H1 (cell line): ENCODE measurements around the gene RBCK1. TPM values are rescaled to one million over a fixed set of nuclear protein-coding genes. Genes with fewer than 3 reads are reported as not detected.

Experiments used
- CTCF ChIA-PET: fragments of 300-600 bp; sonication (Branson Sonifier 250); formaldehyde crosslinking; loops from one replicate; lab custom pipeline; 2021; ENCODE audit not compliant: partially characterized antibody; lab: Charles Lee
- POLR2A ChIA-PET: fragments of 300-600 bp; sonication (Branson Sonifier 250); formaldehyde crosslinking; loops from one replicate; lab custom pipeline; 2021; ENCODE audit warnings: inconsistent platforms; ENCODE audit not compliant: partially characterized antibody; lab: Charles Lee
- DNase-seq, 2 experiments: peaks; one replicate each; pipeline versions ENCODE4 v3.0.0 to v3.0.0-alpha.2; 2010 to 2022; ENCODE audit warnings: low spot score in 2 of 2, low read depth in 1 of 2, mixed read lengths in 1 of 2
- FAIRE-seq: peaks from 2 replicates; lab custom pipeline; 2011; peaks lifted over from hg19 to GRCh38; lab: Jason Lieb, UNC
- H2AFZ ChIP-seq: 2 replicates; pipeline ENCODE4 v1.8.1; 2012; ENCODE audit warnings: low read length, inconsistent platforms
- H2AK5ac ChIP-seq: 2 replicates; pipeline ENCODE4 v1.6.1; 2013; ENCODE audit warnings: low read depth, low read length
- H2BK120ac ChIP-seq: replicated peaks from 2 replicates; pipeline ENCODE3; 2013; ENCODE audit warnings: low read depth, low read length, inconsistent platforms
- H2BK12ac ChIP-seq: 2 replicates; pipeline ENCODE4 v1.6.1; 2013; ENCODE audit warnings: low read depth, low read length
- H2BK15ac ChIP-seq: 2 replicates; pipeline ENCODE4 v1.6.1; 2013; ENCODE audit warnings: low read length
- H2BK20ac ChIP-seq: 2 replicates; pipeline ENCODE4 v1.6.1; 2013; ENCODE audit warnings: low read length
- H2BK5ac ChIP-seq: 2 replicates; pipeline ENCODE4 v1.6.1; 2013; ENCODE audit warnings: low read depth, low read length
- H3K14ac ChIP-seq: 2 replicates; pipeline ENCODE4 v1.6.1; 2013; ENCODE audit warnings: inconsistent platforms; ENCODE audit not compliant: insufficient read length
- H3K18ac ChIP-seq: 2 replicates; pipeline ENCODE4 v1.6.1; 2013; ENCODE audit warnings: low read length; ENCODE audit errors: extremely low read depth
- H3K23ac ChIP-seq: 2 replicates; pipeline ENCODE4 v1.6.1; 2013; ENCODE audit warnings: inconsistent platforms; ENCODE audit not compliant: insufficient read length
- H3K23me2 ChIP-seq: 2 replicates; pipeline ENCODE4 v1.6.1; 2013; ENCODE audit warnings: low read depth, low read length
- H3K27ac ChIP-seq: 2 replicates; pipeline ENCODE4 v1.6.1; 2011; ENCODE audit warnings: low read depth, low read length, inconsistent platforms
- H3K27me3 ChIP-seq, 4 experiments: replicated peaks in 1 of 4; 1 replicate in 1 of 4; 2 replicates in 3 of 4; pipeline versions ENCODE4 v1.6.1 to v1.8.1; 2011 to 2013; ENCODE audit warnings: low read length in 3 of 4, mild to moderate bottlenecking in 3 of 4, inconsistent platforms in 2 of 4, mixed read lengths in 2 of 4, moderate library complexity in 1 of 4; ENCODE audit not compliant: control insufficient read depth in 3 of 4, insufficient read depth in 3 of 4; ENCODE audit errors: extremely low read depth in 1 of 4
- H3K36me3 ChIP-seq, 4 experiments: 2 replicates each; pipeline versions ENCODE4 v1.6.1 to v1.8.1; 2011 to 2013; ENCODE audit warnings: mild to moderate bottlenecking in 4 of 4, low read length in 3 of 4, moderate library complexity in 2 of 4, control low read depth in 1 of 4, inconsistent platforms in 1 of 4; ENCODE audit not compliant: insufficient read depth in 4 of 4, control insufficient read depth in 2 of 4
- H3K4ac ChIP-seq: replicated peaks from 2 replicates; pipeline ENCODE3; 2013; ENCODE audit warnings: low read length, low read depth, mixed read lengths, inconsistent platforms; ENCODE audit not compliant: insufficient read length
- H3K4me1 ChIP-seq, 4 experiments: replicated peaks in 1 of 4; 1 replicate in 1 of 4; 2 replicates in 3 of 4; pipeline versions ENCODE4 v1.6.1 to v1.8.1; 2011 to 2013; ENCODE audit warnings: low read length in 3 of 4, inconsistent platforms in 2 of 4, mixed read lengths in 1 of 4; ENCODE audit not compliant: insufficient read depth in 4 of 4, control insufficient read depth in 3 of 4
- H3K4me2 ChIP-seq, 2 experiments: 2 replicates each; pipeline versions ENCODE4 v1.6.1 to v1.8.1; 2011 to 2013; ENCODE audit warnings: low read depth in 2 of 2, low read length in 2 of 2, control low read depth in 1 of 2, inconsistent platforms in 1 of 2, mild to moderate bottlenecking in 1 of 2; ENCODE audit not compliant: insufficient read depth in 1 of 2
- H3K4me3 ChIP-seq, 4 experiments: fragments of 200-600, 300-600 bp in 1 of 4; sonication (generic), shearing (Covaris generic), sonication (Bioruptor Twin) in 1 of 4; 2 replicates each; pipeline versions ENCODE4 v1.5.1 to v1.8.1; 2011 to 2016; ENCODE audit warnings: low read length in 4 of 4, low read depth in 3 of 4, control low read depth in 2 of 4, inconsistent platforms in 2 of 4, mild to moderate bottlenecking in 2 of 4, mixed read lengths in 1 of 4, moderate library complexity in 1 of 4; ENCODE audit not compliant: insufficient read depth in 2 of 4; ENCODE audit errors: extremely low read depth in 1 of 4
- H3K56ac ChIP-seq: replicated peaks from 2 replicates; pipeline ENCODE3; 2013; ENCODE audit warnings: low read depth, mild to moderate bottlenecking, mixed read lengths, low read length, inconsistent platforms; ENCODE audit not compliant: insufficient read length
- H3K79me1 ChIP-seq: 2 replicates; pipeline ENCODE4 v1.6.1; 2013; ENCODE audit warnings: low read depth, low read length, control low read depth
- H3K79me2 ChIP-seq, 2 experiments: 2 replicates each; pipeline versions ENCODE4 v1.6.1 to v1.8.1; 2012 to 2013; ENCODE audit warnings: low read length in 2 of 2, mild to moderate bottlenecking in 2 of 2, inconsistent platforms in 1 of 2; ENCODE audit not compliant: insufficient read depth in 2 of 2, control insufficient read depth in 1 of 2
- H3K9ac ChIP-seq, 4 experiments: replicated peaks in 1 of 4; 1 replicate in 1 of 4; 2 replicates in 3 of 4; pipeline versions ENCODE4 v1.6.1 to v1.8.1; 2011 to 2013; ENCODE audit warnings: low read depth in 3 of 4, low read length in 3 of 4, control low read depth in 2 of 4, mild to moderate bottlenecking in 2 of 4, moderate library complexity in 2 of 4, inconsistent platforms in 1 of 4; ENCODE audit errors: extremely low read depth in 1 of 4
- H3K9me3 ChIP-seq, 2 experiments: 2 replicates each; pipeline versions ENCODE4 v1.6.1 to v1.8.1; 2012 to 2013; ENCODE audit warnings: mild to moderate bottlenecking in 2 of 2, moderate library complexity in 2 of 2, control low read depth in 1 of 2, inconsistent platforms in 1 of 2, low read depth in 1 of 2, low read length in 1 of 2, mixed read lengths in 1 of 2; ENCODE audit not compliant: insufficient read depth in 2 of 2
- H4K20me1 ChIP-seq, 2 experiments: replicated peaks in 1 of 2; 2 replicates each; pipeline versions ENCODE3 to v1.8.1; 2011 to 2013; ENCODE audit warnings: inconsistent platforms in 2 of 2, low read length in 2 of 2, mild to moderate bottlenecking in 1 of 2; ENCODE audit not compliant: insufficient read depth in 2 of 2, control insufficient read depth in 1 of 2
- H4K5ac ChIP-seq: 2 replicates; pipeline ENCODE4 v1.6.1; 2013; ENCODE audit warnings: low read length, low read depth, mixed read lengths, inconsistent platforms; ENCODE audit not compliant: insufficient read length
- H4K8ac ChIP-seq: 2 replicates; pipeline ENCODE4 v1.8.0; 2013; ENCODE audit warnings: mild to moderate bottlenecking, moderate library complexity, low read length, inconsistent platforms; ENCODE audit not compliant: insufficient read depth; ENCODE audit errors: extremely low read depth
- H4K91ac ChIP-seq: replicated peaks from 2 replicates; pipeline ENCODE3; 2013; ENCODE audit warnings: low read length, mixed read lengths, inconsistent platforms; ENCODE audit not compliant: insufficient read length
- GTF2F1 ChIP-seq: IDR thresholded peaks from 2 replicates; pipeline ENCODE4 v1.6.1; 2012; ENCODE audit warnings: low read depth, low read length, improper control_type of control experiment, borderline replicate concordance
- KDM1A ChIP-seq: fragments of 200-600, 300-600 bp; sonication (generic); IDR thresholded peaks from 2 replicates; pipeline ENCODE4 v1.7.1; 2016; ENCODE audit warnings: mild to moderate bottlenecking, low read length, borderline replicate concordance
- MAFK ChIP-seq: IDR thresholded peaks from 2 replicates; pipeline ENCODE4 v1.6.1; 2012; ENCODE audit warnings: low read depth, mild to moderate bottlenecking, improper control_type of control experiment, low read length
- RAD21 ChIP-seq, 2 experiments: IDR thresholded peaks in 1 of 2; conservative IDR thresholded peaks in 1 of 2; 2 replicates each; pipeline ENCODE4 v1.6.1; 2011; ENCODE audit warnings: low read depth in 2 of 2, low read length in 2 of 2, improper control_type of control experiment in 1 of 2, inconsistent platforms in 1 of 2, mild to moderate bottlenecking in 1 of 2, moderate library complexity in 1 of 2
- WGBS, 2 experiments: shearing (Covaris generic) in 1 of 2; methylation state at CpG; one replicate each; pipeline versions ENCODE4 v1.1.6 to v1.1.7; 2013 to 2015; ENCODE audit warnings: low lambda C conversion rate in 2 of 2, mixed read lengths in 2 of 2, inconsistent platforms in 1 of 2, low coverage in 1 of 2, missing lambda C conversion rate in 1 of 2; ENCODE audit not compliant: insufficient replicate concordance in 2 of 2, insufficient coverage in 1 of 2, insufficient read length in 1 of 2; ENCODE audit errors: extremely low coverage in 1 of 2, missing lambda C conversion rate in 1 of 2; 5-methylcytosine and 5-hydroxymethylcytosine counted together
- polyA plus RNA-seq, 7 experiments: library from polyadenylated mRNA; depleted of rRNA in 3 of 7; stranded (reverse) in 5 of 7; unstranded in 2 of 7; fragments of >200 nt in 5 of 7; fragments of 200-250 nt in 2 of 7; gene quantifications; 1 replicate in 5 of 7; 2 replicates in 1 of 7; 4 replicates in 1 of 7; pipeline versions ENCODE4 v1.2.1 to v1.2.3, GENCODE V29; 2011 to 2013; ENCODE audit warnings: missing spikeins in 2 of 7, mixed read lengths in 2 of 7
- total RNA-seq: library from RNA; stranded (reverse); fragmentation: NEBNext Ultra II Directional; extraction: Animal tissue kit (Norgen Biotek cat#: 25700); gene quantifications from 2 replicates; pipeline ENCODE4 v1.2.1, GENCODE V29; 2021

RBCK1 gene
- total and polyA plus RNA-seq, 2 of the 8 experiments (the other 6 are each of a cell fraction or from before 2014, with no cell fraction given): 43.1 to 54.7 TPM

DNA sequence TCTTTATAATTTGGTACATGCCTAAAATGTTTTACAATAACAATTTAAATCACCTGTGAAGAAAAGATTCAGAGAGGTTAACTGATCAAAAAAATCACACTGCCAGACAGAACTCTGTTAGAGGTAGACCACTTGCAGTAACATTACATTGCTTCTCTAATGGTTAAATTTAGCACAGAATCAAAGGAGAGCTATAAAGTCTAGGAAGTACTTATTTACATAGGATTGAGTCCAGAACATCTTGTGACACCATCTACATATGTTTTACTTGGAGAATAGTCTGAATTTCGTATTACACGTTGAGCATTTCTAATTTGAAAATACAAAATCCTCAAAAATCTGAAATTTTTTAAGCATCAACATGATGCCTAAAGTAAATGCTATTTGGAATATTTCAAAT lies 71.4 kb downstream of the RBCK1 start:
- no peak overlapping the region for H3K27ac ChIP-seq
- no peaks in the 10 kb centered on the region for H3K79me1 ChIP-seq
- ChIA-PET CTCF (interaction anchor here (0.8 to 5.3 kb wide), 8 partner anchors 9 to 125 kb away, joined by 3 to 36 read pairs (median 5); no protein-coding TSS in a partner anchor), POLR2A (no interaction called here)
- H2AFZ ChIP-seq: no peak overlapping the region
- no peak overlapping the region for H3K23ac ChIP-seq
- no peak overlapping the region for H3K4me3 ChIP-seq
- no peak overlapping the region for H4K91ac ChIP-seq
- H4K5ac ChIP-seq: no peak overlapping the region
- FAIRE-seq: no peak
- H3K4me2 ChIP-seq: no peak overlapping the region
- WGBS, 2 experiments: 87% methylated on average over 2 of the region's 2 CpGs; no CpG with 5 or more reads in 1 of the 2 experiments
- H2BK5ac ChIP-seq: no peak overlapping the region
- no peaks in the 10 kb centered on the region for H3K27me3 ChIP-seq
- H3K4me1 ChIP-seq: no peaks in the 10 kb centered on the region
- H3K79me2 ChIP-seq: no peaks in the 10 kb centered on the region
- no peak overlapping the region for H2BK120ac ChIP-seq
- no peak overlapping the region for H2BK20ac ChIP-seq
- peaks cover 0 to 5% of the 10 kb centered on the region in 2 experiments for H4K20me1 ChIP-seq
- DNase-seq: no peak
- H3K9me3 ChIP-seq: no peaks in the 10 kb centered on the region
- H3K18ac ChIP-seq: no peak overlapping the region
- H3K56ac ChIP-seq: no peak overlapping the region
- no peaks in the 10 kb centered on the region for H3K23me2 ChIP-seq
- peaks cover 15 to 52% (median 34%) of the 10 kb centered on the region in 4 experiments for H3K36me3 ChIP-seq
- no peak overlapping the region for H3K9ac ChIP-seq
- H4K8ac ChIP-seq: no peak overlapping the region
- H3K4ac ChIP-seq: no peak overlapping the region
- H3K14ac ChIP-seq: no peak overlapping the region
- no peak overlapping the region for H2BK15ac ChIP-seq
- H2AK5ac ChIP-seq: no peak overlapping the region
- H2BK12ac ChIP-seq: no peak overlapping the region
- TF ChIP-seq KDM1A (no peak), MAFK (no peak), RAD21 (IDR thresholded peaks at IDR 0.05 in 1 of 2, conservative IDR thresholded peaks at IDR 0.05 in 1 of 2; ENCODE audit: low read depth in 2 of 2, low read length in 2 of 2) (no peak), GTF2F1 (no peak)
